Epithelial cell of prostate (primary cell): ENCODE results near the gene RNFT2.

Experiments used
- DNase-seq: peaks from one replicate; pipeline ENCODE4 v3.0.0-alpha.2; 2011; ENCODE audit warnings: low read depth, low spot score
- H3K27ac ChIP-seq: fragments of 450-650 bp; 2 replicates; pipeline ENCODE4 v1.5.1; 2017; ENCODE audit warnings: mild to moderate bottlenecking

Gene RNFT2, protein sequence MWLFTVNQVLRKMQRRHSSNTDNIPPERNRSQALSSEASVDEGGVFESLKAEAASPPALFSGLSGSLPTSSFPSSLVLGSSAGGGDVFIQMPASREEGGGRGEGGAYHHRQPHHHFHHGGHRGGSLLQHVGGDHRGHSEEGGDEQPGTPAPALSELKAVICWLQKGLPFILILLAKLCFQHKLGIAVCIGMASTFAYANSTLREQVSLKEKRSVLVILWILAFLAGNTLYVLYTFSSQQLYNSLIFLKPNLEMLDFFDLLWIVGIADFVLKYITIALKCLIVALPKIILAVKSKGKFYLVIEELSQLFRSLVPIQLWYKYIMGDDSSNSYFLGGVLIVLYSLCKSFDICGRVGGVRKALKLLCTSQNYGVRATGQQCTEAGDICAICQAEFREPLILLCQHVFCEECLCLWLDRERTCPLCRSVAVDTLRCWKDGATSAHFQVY

DNA sequence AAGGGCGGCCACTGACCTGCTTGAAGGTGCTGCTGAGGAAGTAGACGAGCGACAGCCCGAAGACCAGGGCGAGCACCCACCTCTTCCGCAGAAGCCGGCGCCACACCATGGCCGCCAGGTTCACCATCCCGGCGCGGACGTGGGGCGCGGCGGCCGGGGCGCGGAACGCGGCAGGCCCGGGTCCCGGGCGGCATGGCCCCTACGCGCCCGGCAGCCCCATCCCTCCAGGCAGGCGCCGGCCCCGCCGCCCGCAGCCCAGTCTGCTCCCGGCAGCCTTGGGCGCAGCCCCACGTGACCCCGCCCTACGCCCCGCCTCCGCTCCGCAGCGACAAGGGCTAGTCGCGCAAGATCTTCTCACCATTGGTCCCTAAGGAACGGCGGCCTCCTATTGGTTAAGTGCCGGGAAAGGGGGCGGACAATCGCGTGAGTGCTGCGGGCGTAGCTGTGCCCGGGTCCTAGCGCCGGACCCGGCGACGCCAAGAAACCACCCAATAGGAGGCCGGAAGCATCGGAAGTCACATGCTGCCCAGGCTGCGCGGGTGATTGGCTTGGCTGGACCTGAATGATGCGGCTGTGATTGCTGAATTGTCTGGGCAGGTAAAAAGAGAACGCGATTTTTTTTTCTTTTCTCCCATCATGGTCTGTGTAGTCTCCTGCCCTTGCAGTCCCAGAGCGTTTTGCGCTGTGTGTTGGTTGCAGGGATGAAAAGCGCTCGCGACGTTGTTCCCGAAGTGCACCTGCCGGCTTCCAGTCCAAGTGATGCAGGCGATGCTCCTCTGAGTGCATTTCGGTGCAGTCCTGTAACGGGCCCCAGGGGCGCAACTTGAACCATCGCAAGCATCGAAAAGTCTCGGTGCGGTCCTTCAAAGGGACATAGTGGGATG is at the start of gene RNFT2, which contains the start of gene SPRING1:
TSS of gene RNFT2 (plus strand) at position 542 of the 884 bp plus-strand sequence. CDS start 2,183 bp downstream, outside the sequence.
TSS of gene SPRING1 (minus strand) at position 296 of the 884 bp plus-strand sequence. CDS start at position 127, 169 bp downstream.
- H3K27ac ChIP-seq, result peak within 1 kb of the TSS; percentile 21

DNA sequence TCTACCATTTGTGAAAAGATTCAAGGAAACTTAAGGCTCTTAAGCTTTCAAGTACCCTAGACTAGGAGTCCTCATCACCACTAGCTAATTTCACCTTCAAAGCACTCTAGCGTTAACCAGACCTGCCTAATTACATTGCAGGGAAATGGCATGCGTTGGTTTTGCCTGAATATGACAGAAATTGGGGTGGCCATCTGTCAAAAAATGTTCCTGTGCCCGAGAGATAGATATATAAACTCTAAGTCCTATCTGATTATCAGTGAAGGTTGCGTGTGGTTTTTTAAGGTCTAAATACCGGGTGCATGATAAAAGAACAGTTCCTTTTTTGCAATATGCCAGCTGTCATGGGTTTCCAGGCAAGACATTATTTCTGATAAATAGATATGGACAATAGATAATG is 48.6 kb upstream of the RNFT2 start:
- DNase-seq, result no peak
- no peak overlapping the region for H3K27ac ChIP-seq

More for the DNA sequence above, at the start of gene RNFT2, which contains the start of gene SPRING1:
- peak; percentile 98 for DNase-seq

DNA sequence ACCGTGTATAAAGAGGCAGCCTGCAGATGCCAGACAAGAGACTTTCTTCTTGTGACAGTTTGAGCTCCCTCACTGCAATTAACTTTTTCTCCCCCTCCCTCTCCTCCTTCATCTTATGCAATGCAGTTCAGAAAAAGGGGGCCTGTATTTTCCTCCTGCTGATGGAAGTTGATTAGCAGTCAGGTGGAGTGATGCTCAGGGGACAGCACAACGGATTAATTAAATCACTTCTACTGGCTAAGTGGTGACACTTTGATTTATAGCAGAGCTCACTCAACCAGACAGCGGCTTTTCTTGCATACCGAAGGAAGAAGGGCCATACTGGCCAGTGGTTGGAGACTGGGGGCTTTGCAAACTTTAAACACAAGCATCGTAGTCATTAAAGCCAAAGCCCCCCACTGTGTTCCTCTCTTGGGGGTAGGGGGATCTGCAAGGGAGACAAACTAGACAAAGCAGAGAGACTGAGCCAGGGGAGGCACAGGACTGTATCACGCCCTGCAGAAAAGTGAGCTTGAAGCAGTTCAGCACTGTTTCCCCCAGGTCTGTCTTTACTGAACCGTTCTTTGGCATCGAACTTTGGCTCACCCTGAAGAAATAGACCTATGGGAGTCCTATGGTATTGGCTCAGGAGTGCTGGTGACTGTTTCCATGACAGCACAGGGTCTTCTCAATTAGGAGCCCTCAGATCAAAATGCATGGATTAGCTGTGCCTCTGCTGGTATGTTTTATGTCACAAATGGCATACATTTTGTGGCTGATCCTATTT is 48.0 kb upstream of the RNFT2 start:
- no peak for DNase-seq
- no peak overlapping the region for H3K27ac ChIP-seq

DNA sequence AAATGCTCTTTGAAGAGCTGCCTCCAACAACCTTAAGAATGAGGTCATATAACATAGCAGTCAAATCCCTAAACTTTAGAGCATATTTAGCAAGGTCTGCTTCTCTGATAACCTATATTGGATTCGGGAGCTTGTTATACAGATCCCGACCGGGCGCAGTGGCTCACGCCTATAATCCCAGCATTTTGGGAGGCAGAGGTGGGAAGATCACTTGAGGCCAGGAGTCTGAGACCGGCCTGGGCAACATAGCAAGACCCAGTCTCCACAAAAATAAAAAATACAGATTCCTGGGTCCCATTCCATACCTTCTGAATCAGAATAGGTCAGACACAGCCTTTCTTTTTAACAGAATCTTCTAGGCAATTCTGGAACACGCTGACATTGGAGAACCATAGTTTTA is 46.9 kb upstream of the RNFT2 start:
- no peak overlapping the region for H3K27ac ChIP-seq
- no peak for DNase-seq

DNA sequence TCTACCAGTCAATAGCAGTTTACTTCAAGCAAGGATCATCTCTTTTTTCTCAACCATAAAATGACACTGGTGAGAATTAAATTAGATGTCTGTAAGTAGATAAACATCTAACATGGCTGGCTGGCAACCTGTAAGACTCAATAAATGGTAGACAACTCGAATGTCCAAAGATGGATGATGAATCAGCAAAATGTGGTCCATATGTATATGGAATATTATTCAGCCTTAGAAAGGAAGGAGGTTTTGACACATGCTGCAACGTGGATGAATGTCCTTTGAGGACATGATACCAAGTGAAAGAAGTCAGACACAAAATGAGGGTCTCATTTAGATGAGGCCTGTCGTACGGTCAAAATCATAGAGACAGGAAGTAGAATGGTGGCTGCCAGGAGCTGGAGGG is 46.5 kb upstream of the RNFT2 start:
- H3K27ac ChIP-seq, result no peak overlapping the region
- no peak for DNase-seq

DNA sequence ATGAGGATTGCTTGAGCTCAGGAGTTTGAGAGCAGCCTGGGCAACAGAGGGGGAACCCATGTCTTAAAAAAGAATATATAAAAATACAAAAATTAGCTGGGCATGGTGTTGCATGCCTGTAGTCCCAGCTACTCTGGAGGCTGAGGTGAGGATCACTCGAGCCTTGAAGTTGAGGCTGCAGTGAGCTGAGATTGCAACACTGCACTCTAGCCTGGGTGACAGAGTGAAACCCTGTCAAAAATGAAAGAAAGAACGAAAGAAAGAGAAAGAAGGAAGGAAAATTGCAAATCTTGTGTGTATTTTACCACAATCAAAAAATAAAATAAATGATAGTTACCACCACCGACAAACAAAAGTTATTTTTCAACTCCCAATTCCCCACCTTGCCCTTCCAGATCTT is 45.5 kb upstream of the RNFT2 start:
- no peak overlapping the region for H3K27ac ChIP-seq

DNA sequence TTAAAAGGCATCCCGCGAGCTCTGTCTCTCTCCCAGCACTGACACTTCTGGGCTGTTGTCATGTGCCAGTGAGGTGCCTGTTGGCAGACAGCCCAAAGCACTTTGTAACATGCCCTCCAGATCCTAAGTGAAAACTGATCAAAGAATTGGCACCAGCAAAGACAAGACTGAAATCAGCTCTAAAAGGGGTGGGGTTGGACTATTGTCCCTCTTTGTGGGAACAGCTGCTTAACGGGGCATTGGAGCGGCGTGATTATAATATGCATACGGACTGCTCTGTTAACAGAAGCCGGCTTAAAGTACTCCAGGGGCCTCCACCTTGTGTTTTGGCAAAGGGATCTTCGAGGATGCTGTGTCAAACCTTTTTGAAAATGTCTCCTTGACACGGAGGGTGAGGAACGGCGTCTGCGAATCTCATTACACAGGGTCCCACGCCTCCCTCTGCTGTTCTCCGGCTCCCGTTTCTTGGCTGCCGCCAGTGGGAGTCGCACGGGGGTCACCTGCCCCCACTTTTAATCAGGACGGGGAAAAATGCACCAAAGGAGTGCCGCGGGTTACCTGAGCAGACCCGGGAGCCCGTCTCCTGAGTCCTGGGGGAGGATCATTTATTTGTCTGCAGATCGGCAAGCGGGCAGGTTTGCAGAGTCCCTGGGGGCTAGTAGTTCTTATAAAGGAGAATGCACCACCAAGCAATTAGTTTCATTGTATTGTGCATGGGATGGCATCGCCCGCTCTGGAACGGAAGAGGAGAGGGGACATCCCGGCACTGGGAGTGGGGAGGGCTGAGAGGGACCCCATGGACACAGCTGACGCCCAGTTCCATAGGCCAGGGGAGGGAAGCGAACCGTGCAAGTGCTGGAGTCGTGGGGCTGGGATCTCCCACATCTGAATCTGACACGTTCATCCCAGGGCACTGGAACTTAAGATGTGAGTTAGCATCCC is 44.6 kb upstream of the RNFT2 start:
- H3K27ac ChIP-seq, result no peak overlapping the region
- DNase-seq, result no peak

More for the DNA sequence above, 45.5 kb upstream of the RNFT2 start:
- no peak for DNase-seq

DNA sequence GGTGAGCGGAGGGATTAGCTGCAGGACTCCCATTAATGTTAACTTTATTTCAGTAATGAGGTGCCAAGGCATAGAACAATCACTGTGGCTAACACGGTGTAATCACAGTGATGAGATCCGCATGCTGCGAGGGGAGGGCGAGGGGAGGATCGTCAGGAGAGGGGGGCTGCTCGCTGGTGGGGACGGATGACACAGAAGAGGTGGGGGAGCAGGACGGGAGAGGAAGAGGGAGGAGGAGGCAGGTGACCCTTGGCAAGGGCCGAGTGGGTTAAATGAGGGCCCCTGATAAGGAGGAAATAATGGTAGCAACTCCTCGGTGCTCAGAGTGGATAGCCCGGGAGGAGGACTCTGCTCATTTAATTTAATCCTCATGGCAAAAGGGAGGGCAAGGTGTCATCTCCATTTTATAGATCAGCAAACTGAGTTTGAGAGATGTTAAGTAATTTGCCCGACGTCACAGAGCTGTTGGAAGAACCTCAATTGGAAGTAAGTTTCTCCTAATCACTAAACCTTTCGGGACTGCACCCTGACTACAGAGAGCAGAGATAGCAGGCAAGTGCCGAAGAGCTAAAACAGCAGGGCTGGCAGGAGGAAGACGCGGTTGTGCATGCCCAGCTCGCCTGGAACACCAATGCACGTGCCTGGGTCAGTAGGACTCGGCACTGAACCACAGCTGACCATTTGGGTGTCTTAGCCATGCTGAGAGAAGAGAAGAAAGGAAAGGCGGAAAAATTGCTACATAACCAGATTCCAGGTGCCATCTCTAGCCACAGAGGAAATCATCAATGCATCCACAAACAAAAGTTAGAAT is 43.3 kb upstream of the RNFT2 start:
- no peak overlapping the region for H3K27ac ChIP-seq
- DNase-seq, result no peak

DNA sequence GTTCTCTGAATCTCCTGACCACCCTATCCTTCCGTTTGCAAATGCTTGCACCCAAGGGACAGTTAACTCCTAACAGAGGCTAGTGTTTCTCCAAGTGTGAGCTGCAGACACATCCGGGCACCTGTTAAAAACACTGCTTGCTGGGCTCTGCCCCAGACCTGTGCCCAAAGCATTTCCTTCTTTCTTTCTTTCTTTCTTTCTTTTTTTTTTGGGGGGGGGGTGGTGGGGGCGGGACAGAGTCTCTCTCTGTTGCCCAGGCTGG is 42.7 kb upstream of the RNFT2 start:
- DNase-seq, result no peak
- H3K27ac ChIP-seq, result no peak overlapping the region

DNA sequence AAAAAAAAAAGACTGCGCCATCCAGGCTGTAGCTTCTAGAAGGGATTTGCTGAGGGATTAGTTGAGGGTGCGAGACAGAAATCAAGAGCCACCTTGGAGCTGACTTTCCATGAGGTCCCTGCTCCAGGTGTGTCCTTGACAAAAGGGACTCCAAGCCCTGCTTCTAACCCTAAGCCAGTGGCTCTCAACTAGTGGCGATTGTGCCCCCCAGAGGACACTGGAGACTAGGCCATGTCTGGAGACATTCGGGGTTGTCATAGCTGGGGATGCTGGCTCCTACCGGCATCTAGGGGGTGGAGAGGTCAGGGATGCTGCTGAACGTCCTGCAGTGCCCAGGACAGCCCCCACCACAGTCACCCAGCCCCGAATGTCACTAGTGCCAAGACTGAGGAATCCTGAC is 40.8 kb upstream of the RNFT2 start:
- H3K27ac ChIP-seq, result no peak overlapping the region
- no peak for DNase-seq

DNA sequence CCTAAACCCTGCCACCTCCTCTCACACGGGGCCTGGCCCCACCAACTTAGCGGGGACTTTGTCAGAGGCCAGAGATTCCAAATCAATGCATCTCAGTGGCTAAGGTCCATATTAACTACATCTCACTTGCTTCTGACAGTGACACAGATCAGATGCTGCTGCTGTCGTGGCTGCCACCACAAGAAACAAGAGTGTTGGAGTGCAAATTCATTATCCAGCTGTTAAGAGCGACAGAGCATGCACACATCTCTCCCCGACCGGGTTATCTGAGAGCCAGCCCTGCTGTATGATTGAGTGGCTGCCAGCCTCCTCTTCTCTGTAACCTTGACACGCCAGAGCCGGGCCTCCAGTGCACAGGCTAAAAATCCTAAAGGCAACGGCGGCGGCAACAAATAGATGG is 40.4 kb upstream of the RNFT2 start:
- DNase-seq, result no peak
- H3K27ac ChIP-seq, result no peak overlapping the region

DNA sequence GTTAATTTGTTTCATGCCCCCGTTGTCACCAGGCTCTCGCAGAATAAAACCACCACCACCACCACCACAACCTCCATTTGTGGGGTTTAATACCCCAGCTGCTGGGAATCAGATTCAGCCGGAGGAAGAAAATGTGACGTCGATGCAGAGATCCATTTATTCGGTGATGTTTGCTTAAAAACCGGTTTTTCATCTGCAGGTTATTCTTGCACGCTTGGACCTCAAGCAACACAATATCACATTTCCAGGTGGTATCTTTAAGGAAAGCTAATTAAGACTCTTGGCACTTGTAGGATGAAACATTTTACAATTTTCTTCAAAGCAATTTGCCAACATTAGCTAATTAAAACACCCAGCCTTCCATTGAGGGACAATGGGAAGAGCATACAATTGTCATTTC is 40.0 kb upstream of the RNFT2 start:
- H3K27ac ChIP-seq, result no peak overlapping the region
- DNase-seq, result no peak

DNA sequence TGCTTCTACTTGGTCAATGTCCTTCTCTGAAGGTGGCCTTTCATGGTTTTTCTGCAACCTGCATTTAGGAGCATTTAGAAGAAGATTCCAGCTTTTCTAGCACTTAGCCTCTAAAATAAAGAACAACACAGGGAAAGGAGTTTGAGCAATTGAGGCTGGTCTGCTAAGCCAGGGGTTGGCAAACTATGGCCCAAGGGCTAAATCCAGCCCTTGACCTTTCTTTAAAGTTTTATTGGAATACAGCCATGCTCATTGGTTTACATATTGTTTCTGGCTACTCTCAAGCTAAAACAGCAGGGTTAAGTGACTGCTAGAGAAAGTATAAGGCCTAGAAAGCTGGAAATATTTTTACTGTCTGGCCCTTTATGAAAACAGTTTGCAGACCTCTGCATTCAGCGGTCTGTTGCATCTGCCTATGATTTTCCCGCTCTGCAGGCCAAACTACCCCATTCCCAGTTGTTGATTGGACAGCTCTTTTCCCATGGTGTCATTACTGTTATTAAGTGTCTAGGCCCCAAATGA is 39.5 kb upstream of the RNFT2 start:
- DNase-seq, result no peak
- H3K27ac ChIP-seq, result no peak overlapping the region

DNA sequence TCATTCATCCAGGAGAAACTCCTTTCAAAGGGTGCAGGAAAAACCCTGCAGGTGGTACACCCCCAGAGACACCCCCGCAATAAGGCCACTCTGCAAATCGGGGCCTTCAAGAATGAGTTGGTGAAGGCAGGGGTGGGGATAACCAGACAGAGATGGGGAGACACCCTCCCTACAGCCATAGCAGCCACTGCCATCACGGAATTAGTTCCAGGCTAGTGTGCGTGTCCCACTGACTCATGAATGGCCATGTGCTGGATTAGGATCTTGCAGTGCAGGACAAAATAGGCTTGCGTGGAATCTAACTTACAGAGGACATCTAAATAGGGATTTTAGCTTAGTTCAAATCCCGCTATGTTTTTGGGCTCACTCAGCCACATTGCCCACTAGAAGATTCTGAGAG is 38.0 kb upstream of the RNFT2 start:
- H3K27ac ChIP-seq, result no peak overlapping the region
- no peak for DNase-seq

DNA sequence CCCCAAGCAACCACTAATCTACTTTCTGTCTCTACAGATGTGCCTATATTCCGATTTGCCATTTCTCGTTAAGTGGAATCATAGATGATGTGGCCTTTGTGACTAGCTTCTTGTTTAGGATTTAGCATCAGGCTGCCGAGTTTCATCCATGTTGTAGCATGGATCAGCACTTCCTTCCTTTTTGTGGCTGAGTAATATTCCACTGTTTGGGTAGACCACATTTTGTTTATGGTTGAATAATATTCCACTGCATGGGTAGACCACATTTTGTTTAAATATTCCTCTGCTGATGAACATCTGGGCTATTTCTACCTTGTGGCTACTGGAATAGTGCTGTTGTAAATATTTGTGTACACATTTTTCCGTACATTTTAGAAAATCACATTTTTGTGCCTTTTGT is 36.7 kb upstream of the RNFT2 start:
- DNase-seq, result no peak

DNA sequence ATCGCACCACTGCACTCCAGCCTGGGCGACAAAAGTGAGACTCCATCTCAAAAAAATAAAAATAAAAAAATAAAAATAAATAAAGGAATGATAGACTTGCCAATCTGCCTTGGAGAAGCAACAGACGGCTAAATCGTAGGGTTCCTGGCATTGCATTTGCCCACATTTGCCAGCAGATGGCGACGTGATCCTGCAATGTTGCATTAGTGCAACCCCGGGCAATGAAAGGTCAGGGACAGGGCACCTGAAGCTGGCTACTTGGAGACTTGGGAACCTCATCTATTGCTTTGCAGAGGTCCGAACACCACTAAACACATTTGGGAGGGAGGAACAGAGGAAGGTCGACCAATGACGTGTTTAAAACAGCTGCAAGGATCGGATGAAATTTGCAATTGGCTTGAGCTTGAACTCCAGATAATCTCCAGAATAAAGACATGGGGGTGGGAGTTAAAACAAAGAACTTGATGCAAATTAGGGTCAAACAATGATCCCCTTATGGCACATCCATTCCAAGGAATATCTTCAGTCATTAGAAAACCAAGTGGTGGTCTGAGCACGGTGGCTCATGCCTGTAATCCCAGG is 34.8 kb upstream of the RNFT2 start:
- no peak overlapping the region for H3K27ac ChIP-seq
- no peak for DNase-seq

More for the DNA sequence above, 36.7 kb upstream of the RNFT2 start:
- H3K27ac ChIP-seq, result no peak overlapping the region

DNA sequence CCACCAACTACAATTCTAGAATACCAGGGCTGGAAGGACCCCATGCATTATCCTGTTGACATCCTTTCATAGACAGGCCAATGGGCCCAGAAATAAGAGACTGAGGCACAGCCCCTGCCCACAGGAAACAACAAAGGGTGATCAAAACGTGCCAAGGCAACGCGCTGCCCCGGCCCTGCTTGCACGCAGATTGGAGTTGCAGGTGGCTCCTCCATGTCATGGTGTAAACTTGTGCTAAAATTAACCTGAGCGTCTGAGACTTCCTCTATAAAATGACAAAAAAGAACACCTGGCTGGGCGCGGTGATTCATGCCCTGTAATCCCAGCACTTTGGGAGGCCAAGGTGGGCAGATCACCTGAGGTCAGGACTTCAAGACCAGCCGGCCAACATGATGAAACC is 30.4 kb upstream of the RNFT2 start:
- no peak for DNase-seq
- no peak overlapping the region for H3K27ac ChIP-seq
